NCI-H128 (cell line): ENCODE measurements around the gene EPHA1.
"Not testable (repeated sequence)": the region's sequence is repeated elsewhere in the genome, so short reads cannot be mapped to it uniquely, and the experiment has no call there.

ENCODE experiments used
- DNase-seq: peaks from one replicate; lab custom pipeline; 2025; ENCODE audit not compliant: unreplicated experiment; lab: John Stamatoyannopoulos, UW

EPHA1 gene

GRCh38 chr7:143406002-143406357, 2.7 kb downstream of the EPHA1 start:
- DNase-seq = no peak

DNA sequence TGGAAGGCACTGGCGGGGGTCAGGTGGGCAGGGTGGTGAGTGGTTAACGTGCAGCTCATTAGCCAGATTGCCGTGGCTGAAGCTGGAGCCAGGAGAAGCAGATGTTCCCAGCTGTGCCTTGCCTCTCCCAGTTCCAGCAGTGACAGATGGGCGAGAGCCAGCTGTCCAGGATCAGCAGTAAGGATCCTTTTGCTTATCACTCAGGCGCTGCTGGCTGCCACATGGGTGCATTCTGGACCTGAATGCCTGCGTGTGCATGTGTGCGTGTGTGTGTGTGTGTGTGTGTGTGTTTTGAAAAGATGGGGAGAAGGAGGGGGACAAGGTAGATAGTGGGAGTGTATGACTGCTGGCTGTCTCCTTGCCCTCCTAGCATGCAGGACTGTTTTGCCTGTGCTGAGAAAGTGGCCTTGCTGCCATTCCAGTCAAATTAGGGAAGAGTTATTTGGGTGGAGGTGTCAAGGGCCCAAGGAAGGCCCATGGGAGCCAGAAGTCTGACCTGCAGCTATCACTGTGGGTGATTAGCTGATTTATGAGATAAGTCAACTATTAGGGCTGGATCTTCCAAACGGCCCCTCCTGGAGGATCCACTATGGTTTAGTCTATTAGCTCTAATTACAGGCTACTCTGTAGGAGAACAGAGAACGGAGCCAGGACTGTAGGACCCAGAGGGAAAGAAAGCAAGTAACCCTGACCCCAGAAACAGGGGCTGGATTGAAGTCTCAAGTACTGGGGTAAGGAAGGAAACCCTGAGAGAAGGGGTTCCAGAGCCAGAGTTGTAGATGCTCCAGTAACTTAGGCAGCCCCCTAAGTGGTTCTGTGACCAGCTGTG, 3.3 kb downstream of the EPHA1 start:
- no peak for DNase-seq

DNA sequence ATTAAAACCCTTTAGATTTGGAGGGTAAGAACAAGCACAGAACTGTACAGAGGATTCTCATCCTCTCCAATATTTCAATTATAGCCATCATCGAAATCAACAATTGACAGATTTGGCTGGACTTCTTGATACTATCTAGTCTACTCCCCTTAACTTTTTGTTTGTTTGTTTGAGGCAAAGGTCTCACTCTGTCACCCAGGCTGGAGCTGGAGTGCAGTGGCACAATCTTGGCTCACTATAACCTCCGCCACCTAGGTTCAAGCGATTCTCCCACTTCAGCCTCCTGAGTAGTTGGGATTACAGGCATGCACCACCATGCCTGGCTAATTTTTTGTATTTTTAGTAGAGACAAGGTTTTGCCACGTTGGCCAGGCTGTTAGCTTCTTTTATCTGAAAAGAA, 6.4 kb downstream of the EPHA1 start:
- DNase-seq = not testable (repeated sequence)

DNA sequence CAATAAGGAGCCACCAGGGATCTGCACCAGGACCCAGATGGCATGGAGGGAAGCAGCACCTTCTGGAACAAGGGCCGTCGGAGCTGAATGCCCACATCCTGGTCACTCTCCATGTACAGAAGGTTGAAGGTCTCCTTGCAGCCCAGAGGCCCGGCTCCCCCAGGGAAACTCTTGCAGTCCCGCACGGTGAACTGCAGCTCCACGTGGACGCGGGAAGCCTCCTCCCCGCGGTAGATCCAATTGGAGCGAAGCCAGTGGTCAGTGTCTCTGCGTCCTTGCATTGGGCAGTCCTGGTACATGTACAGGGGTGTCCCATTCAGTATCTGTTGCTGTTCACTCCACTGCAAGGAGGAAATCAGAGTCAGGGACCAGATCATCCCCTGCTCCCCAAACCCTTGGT, 7.4 kb downstream of the EPHA1 start:
- DNase-seq = no peak

- DNase-seq = no peak
These were observed 9.0 kb downstream of the EPHA1 start for GRCh38 chr7:143399642-143400041.

DNA sequence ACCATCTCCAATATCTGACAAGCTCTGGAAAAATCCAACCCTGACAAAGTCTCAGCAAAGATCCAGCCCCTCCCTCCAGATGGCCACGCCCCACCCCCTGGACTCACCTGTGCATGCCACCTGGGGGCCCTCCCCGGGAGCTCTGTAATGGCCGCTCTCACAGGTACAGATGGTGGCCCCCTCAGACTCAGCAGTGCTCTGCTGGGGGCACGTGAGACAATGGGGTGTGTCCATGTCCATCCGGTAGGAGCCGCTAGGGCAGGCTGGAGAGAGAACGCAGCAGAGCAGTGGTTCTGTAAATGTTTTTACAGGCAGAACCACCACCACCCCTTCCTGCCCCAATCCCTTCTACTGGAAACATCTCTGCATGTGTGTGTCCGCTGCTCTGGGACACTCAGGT, 9.5 kb downstream of the EPHA1 start:
- DNase-seq = no peak

DNA sequence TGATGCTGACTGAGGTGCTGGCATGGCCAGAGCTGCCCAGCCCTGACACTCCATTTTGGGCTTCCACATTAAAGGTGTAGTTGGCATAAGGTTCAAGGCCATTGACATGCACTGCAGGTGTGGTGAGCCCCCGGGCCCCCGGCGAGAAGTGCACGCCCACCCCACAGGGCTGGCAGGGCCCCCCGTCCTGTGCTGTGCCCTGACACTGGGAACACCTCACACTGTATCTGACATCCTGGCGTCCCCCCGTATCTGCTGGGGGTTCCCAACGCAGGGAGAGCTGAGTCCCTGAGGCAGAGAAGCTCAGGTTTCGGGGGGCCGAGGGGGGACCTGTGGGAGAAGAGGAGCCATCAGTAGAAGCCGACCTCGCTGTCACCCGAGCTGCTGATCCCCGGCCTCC, 10.0 kb downstream of the EPHA1 start:
- DNase-seq = no peak

- no peak for DNase-seq
These were observed 10.7 kb downstream of the EPHA1 start for GRCh38 chr7:143397710-143398530.

- DNase-seq = no peak
These were observed 11.8 kb downstream of the EPHA1 start for GRCh38 chr7:143396625-143397556.

DNA sequence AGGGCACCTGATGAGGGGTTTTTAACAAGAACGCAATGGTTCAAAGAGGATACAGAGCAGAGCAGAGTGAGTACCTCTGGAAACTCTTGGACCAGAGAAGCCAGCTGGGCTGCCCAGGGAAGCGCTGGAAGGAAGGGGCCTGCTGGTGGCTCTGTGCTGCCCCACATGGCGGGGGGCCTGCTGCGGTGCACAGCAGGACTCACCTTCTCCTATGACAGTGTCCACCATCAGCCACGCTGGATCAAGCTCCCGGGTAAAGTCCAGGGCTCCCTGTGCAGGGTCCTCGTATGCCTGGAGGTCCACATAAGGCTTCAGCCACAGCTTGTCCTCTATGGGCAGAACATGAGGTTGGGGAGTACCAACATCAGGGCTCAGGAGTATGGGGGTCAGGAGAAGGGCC, 12.5 kb downstream of the EPHA1 start:
- no peak for DNase-seq

DNA sequence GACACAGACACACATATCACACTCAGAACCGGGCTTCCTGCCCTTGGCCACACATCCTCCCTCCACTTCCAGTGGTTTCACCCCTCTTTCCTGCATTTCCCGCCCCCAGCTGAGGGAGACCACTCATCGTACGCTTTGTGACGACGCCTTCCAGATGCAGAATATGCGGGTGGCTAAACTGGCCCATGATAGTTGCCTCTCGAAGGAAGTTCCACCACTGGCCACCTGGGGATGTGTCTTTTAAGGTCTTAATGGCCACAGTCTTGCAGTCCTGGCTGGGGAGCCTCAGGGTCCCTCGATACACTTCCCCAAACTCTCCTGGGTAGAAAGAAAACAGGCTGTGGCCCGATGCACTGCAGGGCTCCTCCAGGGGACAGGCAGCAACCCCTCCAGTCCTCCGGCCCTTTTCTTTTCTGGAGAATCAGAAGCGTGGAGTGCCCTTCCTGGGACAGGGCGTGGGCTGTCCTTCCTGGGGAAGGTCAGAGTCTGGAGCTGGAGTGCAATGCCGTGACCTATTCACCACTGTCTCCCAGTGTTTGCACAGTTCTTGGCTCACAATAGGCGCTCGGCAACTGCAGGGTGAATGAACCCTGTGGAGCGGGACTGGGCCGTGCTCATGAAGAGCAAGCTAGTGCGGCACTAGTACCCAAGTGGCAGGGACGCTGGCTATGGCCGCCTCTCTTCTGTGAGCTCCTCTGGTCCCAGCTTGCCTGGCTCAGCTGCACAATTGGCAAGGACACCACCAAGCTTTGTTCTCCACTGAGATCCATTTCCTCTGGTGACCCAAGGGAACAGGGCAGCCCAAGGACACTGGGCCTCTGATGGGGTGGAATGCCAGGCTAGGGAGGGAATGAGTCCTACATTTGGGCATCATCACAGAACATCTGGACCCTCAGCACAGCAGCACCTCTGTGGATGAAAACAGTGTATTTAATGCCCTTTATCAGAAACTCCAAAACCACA, 13.2 kb downstream of the EPHA1 start:
- DNase-seq = no peak

DNA sequence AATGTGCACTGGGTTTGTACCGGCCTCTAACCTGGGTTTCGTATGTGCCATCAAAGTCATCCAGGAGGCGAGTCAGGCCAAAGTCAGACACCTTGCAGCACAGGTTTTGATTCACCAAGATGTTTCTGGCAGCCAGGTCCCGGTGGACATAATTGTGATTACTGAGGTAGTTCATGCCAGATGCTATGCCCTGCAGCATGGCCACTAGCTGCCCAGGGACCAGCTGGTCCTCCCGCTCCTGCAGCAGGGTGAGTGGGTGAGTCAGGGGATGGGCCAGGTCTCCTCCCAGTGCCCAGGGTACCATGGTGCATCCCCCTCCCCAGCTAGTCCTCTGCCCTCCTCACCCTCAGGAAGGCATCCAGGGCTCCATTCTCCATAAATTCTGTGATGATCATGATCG, 13.9 kb downstream of the EPHA1 start:
- DNase-seq = no peak

GRCh38 chr7:143394068-143394467, 14.6 kb downstream of the EPHA1 start:
- no peak for DNase-seq

GRCh38 chr7:143393267-143394041, 15.2 kb downstream of the EPHA1 start:
- no peak for DNase-seq

DNA sequence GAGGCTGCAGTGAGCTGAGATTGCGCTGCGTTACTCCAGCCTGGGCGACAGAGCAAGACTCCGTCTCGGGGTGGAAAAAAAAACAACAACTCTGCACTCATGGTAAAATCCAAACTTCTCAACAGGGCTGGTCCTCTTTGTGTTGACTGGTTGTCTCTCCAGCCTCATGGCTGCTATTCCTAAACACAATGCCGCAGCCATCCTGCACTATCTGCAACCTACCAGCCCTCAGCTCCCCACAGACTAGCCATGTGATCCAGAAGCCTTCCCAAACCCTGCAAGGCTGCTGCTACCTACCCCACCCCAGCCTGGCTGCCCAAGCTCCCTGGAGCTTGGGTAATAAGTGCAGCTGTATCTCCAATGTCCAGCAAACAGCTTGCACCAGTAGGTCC, 15.8 kb downstream of the EPHA1 start:
- no peak for DNase-seq

DNA sequence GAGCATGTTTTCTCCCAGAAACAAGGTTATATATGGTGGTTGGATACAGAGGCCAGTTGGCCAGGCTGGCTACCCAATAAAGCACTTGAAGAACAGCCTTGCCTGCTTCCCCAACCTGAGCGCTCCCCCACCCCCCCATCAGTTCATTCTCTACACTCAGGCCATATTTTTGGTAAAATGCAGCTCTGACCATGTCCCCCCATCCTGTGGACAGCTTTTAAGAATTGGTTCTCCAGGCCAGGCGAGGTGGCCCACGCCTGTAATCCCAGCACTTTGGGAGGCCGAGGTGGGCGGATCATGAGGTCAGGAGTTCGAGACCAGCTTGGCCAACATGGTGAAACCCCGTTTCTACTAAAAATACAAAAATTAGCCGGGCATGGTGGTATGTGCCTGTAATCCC, 16.2 kb downstream of the EPHA1 start:
- DNase-seq = not testable (repeated sequence)

DNA sequence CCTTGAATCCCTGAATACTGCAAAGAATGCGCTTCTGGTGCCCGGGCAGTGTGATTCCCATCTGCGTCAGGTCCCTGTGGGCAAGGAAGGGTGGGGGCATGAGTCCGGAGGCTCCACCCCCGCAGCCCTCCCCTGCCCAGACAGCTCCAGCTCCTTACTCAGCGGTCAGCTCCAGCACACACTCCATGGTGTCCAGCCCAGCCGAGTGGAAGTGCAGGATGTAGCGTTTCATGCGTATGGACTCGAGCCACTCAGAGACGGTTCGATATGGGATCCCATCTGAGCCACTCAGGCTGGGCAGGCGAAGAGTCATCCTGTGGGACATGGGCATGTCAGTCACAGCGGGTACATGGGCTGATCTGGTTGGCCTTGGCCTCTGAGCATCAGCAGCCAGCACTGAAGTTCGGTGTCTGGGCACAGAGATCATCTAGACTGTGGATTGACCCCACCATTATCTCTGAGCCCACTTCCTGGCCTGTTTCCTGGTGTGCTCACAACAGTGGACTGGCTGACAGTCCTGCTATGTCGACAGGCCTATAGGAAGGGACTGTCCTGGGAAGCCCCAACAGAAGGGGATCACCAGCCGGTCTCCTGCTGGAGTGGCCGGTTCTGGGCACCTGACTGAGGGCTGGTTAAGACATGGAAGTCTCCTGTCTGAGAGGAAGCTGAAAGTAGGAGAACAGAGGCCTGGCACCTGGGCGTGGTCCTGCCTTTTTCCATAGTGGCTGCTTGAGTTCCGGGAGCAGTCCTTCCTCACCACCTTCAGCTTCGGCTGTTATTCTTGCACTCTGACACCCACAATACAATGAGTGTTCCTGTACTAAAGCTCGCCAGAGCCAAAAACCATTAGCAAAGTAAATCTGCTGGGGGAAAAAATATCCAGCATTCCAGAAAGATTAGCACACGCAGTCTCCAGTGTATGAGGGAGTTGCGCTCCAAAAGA, 16.9 kb downstream of the EPHA1 start:
- DNase-seq = no peak

DNA sequence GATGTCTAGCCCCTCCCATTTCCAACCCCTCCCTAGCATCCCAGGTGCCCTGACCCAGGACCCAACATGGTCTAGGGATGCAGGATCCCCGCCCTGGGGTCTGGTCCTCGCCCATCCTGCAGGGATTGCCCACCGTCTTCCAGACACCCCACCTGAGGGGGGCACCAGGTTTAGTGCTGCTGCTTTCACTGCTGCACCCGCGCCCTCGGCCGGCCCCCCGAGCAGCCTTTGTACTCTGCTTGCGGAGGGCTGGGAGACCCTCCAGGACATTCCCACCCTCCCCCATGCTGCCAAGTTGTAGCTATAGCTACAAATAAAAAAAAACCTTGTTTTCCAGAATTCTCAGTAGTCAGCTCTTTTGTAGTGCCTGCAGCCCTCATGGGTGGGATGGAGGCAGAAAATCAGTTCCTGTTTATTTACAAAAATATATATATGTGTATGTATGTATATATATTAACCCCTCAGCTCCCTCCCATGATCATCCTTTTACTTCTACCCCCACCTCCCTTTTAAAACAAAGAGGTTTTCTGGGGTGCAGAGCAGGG, 17.8 kb downstream of the EPHA1 start:
- DNase-seq = no peak
